Activated T-cell treated with anti-CD3 and anti-CD28 coated beads, Interleukin-2, amount 50 U/mL, for 72 hours (primary cell): ENCODE results near the gene KIRREL3. TPM values are rescaled to one million over a fixed set of nuclear protein-coding genes. Genes with fewer than 3 reads are reported as not detected.
A peak's percentile ranks its signal among the peaks of the same experiment; 100 is the strongest.

Experiments used
- ATAC-seq, 2 donors: fragments of 150-1000 bp; cut with Tn5 transposase; replicated peaks in 1 of 2; 2 replicates each; pipeline ENCODE4 v1.10.0; 2021; ENCODE audit warnings: moderate library complexity in 2 of 2, mild to moderate bottlenecking in 1 of 2
- DNase-seq, 2 donors: peaks; one replicate each; pipeline ENCODE4 v3.0.0; 2021 to 2022; ENCODE audit warnings: mixed read lengths in 1 of 2
- H3K27ac Mint-ChIP-seq: one replicate; pipeline ENCODE4 v1.8.0; 2022; ENCODE audit warnings: mild to moderate bottlenecking, moderate library complexity, mixed read lengths
- H3K27me3 Mint-ChIP-seq: one replicate; pipeline ENCODE4 v1.8.0; 2022; ENCODE audit warnings: low read depth, mixed read lengths
- H3K36me3 Mint-ChIP-seq, 2 donors: one replicate each; pipeline ENCODE4 v1.8.0; 2022; ENCODE audit warnings: mixed read lengths in 2 of 2, mild to moderate bottlenecking in 1 of 2; ENCODE audit not compliant: insufficient read depth in 2 of 2
- H3K4me1 Mint-ChIP-seq: one replicate; pipeline ENCODE4 v1.8.0; 2022; ENCODE audit warnings: low read depth, mixed read lengths
- H3K4me3 Mint-ChIP-seq, 2 donors: one replicate each; pipeline ENCODE4 v1.8.0; 2022; ENCODE audit warnings: mild to moderate bottlenecking in 2 of 2, mixed read lengths in 2 of 2, moderate library complexity in 2 of 2
- H3K9me3 Mint-ChIP-seq, 2 donors: one replicate each; pipeline ENCODE4 v1.8.0; 2022; ENCODE audit warnings: mixed read lengths in 2 of 2
- total RNA-seq, 2 donors: library from RNA; stranded (reverse); gene quantifications; one replicate each; pipeline ENCODE4 v1.2.3, GENCODE V29; 2022

KIRREL3 gene
- total RNA-seq, 2 donors from 2014 or later, result not detected

- Mint-ChIP-seq H3K4me3 (no peak overlapping the region), H3K4me1 (peaks cover 21% of the 10 kb centered on the region), H3K27me3 (peaks cover 32% of the 10 kb centered on the region), H3K36me3 (peaks cover 0 to 2% of the 10 kb centered on the region in 2 donors), H3K27ac (no peak overlapping the region), H3K9me3 (peaks cover 5 to 7% of the 10 kb centered on the region in 2 donors)
- DNase-seq (no peak), ATAC-seq (no peak)
These were observed 85.6 kb downstream of the KIRREL3 start for GRCh38 chr11:126914941-126915340.

GRCh38 chr11:126914166-126914565 lies 86.4 kb downstream of the KIRREL3 start:
- H3K27ac Mint-ChIP-seq, result no peak overlapping the region
- H3K9me3 Mint-ChIP-seq, result peaks cover 5 to 7% of the 10 kb centered on the region in 2 donors
- DNase-seq (no peak), ATAC-seq (no peak)
- peaks cover 0 to 2% of the 10 kb centered on the region in 2 donors for H3K36me3 Mint-ChIP-seq
- peaks cover 21% of the 10 kb centered on the region for H3K4me1 Mint-ChIP-seq
- peaks cover 32% of the 10 kb centered on the region for H3K27me3 Mint-ChIP-seq
- H3K4me3 Mint-ChIP-seq, result no peak overlapping the region

GRCh38 chr11:126904520-126904919 lies 96.0 kb downstream of the KIRREL3 start:
- Mint-ChIP-seq H3K4me3 (no peak overlapping the region), H3K36me3 (peaks cover 0 to 2% of the 10 kb centered on the region in 2 donors)

GRCh38 chr11:126901783-126902182 lies 98.8 kb downstream of the KIRREL3 start:
- Mint-ChIP-seq H3K36me3 (peaks cover 0 to 3% of the 10 kb centered on the region in 2 donors), H3K4me3 (no peak overlapping the region), H3K4me1 (no peaks in the 10 kb centered on the region), H3K9me3 (peaks cover 0 to 2% of the 10 kb centered on the region in 2 donors), H3K27ac (no peak overlapping the region), H3K27me3 (peaks cover 7% of the 10 kb centered on the region)
- DNase-seq, result no peak
- no peak for ATAC-seq

More at GRCh38 chr11:126904520-126904919, 96.0 kb downstream of the KIRREL3 start:
- H3K27ac Mint-ChIP-seq, result no peak overlapping the region
- no peaks in the 10 kb centered on the region for H3K9me3 Mint-ChIP-seq
- DNase-seq (no peak), ATAC-seq (no peak)
- H3K4me1 Mint-ChIP-seq, result no peaks in the 10 kb centered on the region
- H3K27me3 Mint-ChIP-seq, result peaks cover 7% of the 10 kb centered on the region

GRCh38 chr11:126899961-126900748 lies 100.4 kb downstream of the KIRREL3 start:
- Mint-ChIP-seq H3K4me3 (no peak overlapping the region), H3K36me3 (peaks cover 2 to 6% of the 10 kb centered on the region in 2 donors), H3K27ac (no peak overlapping the region), H3K9me3 (peaks cover 5 to 9% of the 10 kb centered on the region in 2 donors), H3K4me1 (no peaks in the 10 kb centered on the region), H3K27me3 (peaks cover 13% of the 10 kb centered on the region)
- no peak for ATAC-seq
- no peak for DNase-seq

GRCh38 chr11:126898802-126899201 lies 101.8 kb downstream of the KIRREL3 start:
- H3K27me3 Mint-ChIP-seq, result peaks cover 14% of the 10 kb centered on the region
- peaks cover 5 to 11% of the 10 kb centered on the region in 2 donors for H3K9me3 Mint-ChIP-seq
- no peak overlapping the region for H3K27ac Mint-ChIP-seq
- H3K4me3 Mint-ChIP-seq, result no peak overlapping the region
- peaks cover 2 to 6% of the 10 kb centered on the region in 2 donors for H3K36me3 Mint-ChIP-seq
- peaks cover 4% of the 10 kb centered on the region for H3K4me1 Mint-ChIP-seq
- DNase-seq (no peak), ATAC-seq (no peak)

- ATAC-seq (no peak), DNase-seq (no peak)
- Mint-ChIP-seq H3K4me3 (no peak overlapping the region), H3K36me3 (peaks cover 2 to 6% of the 10 kb centered on the region in 2 donors), H3K9me3 (peaks cover 5 to 14% of the 10 kb centered on the region in 2 donors), H3K27ac (no peak overlapping the region), H3K27me3 (peaks cover 24% of the 10 kb centered on the region), H3K4me1 (peaks cover 9% of the 10 kb centered on the region)
These were observed 103.1 kb downstream of the KIRREL3 start for GRCh38 chr11:126897430-126897829.

- no peak overlapping the region for H3K27ac Mint-ChIP-seq
- ATAC-seq (no peak), DNase-seq (no peak)
- H3K4me3 Mint-ChIP-seq, result no peak overlapping the region
- H3K4me1 Mint-ChIP-seq, result peaks cover 9% of the 10 kb centered on the region
- H3K9me3 Mint-ChIP-seq, result peaks cover 5 to 14% of the 10 kb centered on the region in 2 donors
- H3K27me3 Mint-ChIP-seq, result peaks cover 24% of the 10 kb centered on the region
- H3K36me3 Mint-ChIP-seq, result peaks cover 2 to 6% of the 10 kb centered on the region in 2 donors
These were observed 104.5 kb downstream of the KIRREL3 start for GRCh38 chr11:126896025-126896424.

GRCh38 chr11:126893796-126894195 lies 106.8 kb downstream of the KIRREL3 start:
- H3K9me3 Mint-ChIP-seq, result peaks cover 5 to 14% of the 10 kb centered on the region in 2 donors
- ATAC-seq, result peak; percentile 36 to 43
- no peak for DNase-seq

GRCh38 chr11:126892756-126893155 lies 107.8 kb downstream of the KIRREL3 start:
- peaks cover 2 to 4% of the 10 kb centered on the region in 2 donors for H3K36me3 Mint-ChIP-seq
- H3K27ac Mint-ChIP-seq, result no peak overlapping the region
- no peak overlapping the region for H3K4me3 Mint-ChIP-seq
- peaks cover 9% of the 10 kb centered on the region for H3K4me1 Mint-ChIP-seq
- H3K27me3 Mint-ChIP-seq, result peaks cover 17% of the 10 kb centered on the region
- DNase-seq (no peak), ATAC-seq (no peak)
- peaks cover 5 to 14% of the 10 kb centered on the region in 2 donors for H3K9me3 Mint-ChIP-seq

More at GRCh38 chr11:126893796-126894195, 106.8 kb downstream of the KIRREL3 start:
- Mint-ChIP-seq H3K4me3 (no peak overlapping the region), H3K4me1 (peaks cover 9% of the 10 kb centered on the region), H3K27me3 (peaks cover 17% of the 10 kb centered on the region), H3K36me3 (peaks cover 2 to 4% of the 10 kb centered on the region in 2 donors), H3K27ac (no peak overlapping the region)

- Mint-ChIP-seq H3K4me1 (peaks cover 9% of the 10 kb centered on the region), H3K4me3 (no peak overlapping the region), H3K27ac (no peak overlapping the region), H3K36me3 (peaks cover 2% of the 10 kb centered on the region in 2 donors), H3K9me3 (peaks cover 4 to 11% of the 10 kb centered on the region in 2 donors), H3K27me3 (peaks cover 16% of the 10 kb centered on the region)
- no peak for ATAC-seq
- DNase-seq, result no peak
These were observed 108.9 kb downstream of the KIRREL3 start for GRCh38 chr11:126891556-126892217.

GRCh38 chr11:126890561-126890960 lies 110.0 kb downstream of the KIRREL3 start:
- Mint-ChIP-seq H3K9me3 (peaks cover 0 to 5% of the 10 kb centered on the region in 2 donors), H3K4me3 (no peak overlapping the region), H3K36me3 (no peaks in the 10 kb centered on the region), H3K4me1 (peaks cover 9% of the 10 kb centered on the region), H3K27ac (no peak overlapping the region), H3K27me3 (peaks cover 10% of the 10 kb centered on the region)
- ATAC-seq (no peak), DNase-seq (no peak)

- no peak for ATAC-seq
- Mint-ChIP-seq H3K9me3 (no peaks in the 10 kb centered on the region), H3K36me3 (no peaks in the 10 kb centered on the region), H3K4me3 (no peak overlapping the region), H3K27me3 (peaks cover 4% of the 10 kb centered on the region), H3K27ac (no peak overlapping the region), H3K4me1 (no peaks in the 10 kb centered on the region)
- DNase-seq, result no peak
These were observed 112.4 kb downstream of the KIRREL3 start for GRCh38 chr11:126888115-126888712.
